Stimulated activated CD8-positive, alpha-beta memory T cell treated with anti-CD3 and anti-CD28 coated beads, Interleukin-2, amount 100 ng/mL, for 1 hour (primary cell): Measurements from ENCODE around the gene CCDC146.

Source experiments
- DNase-seq, 2 donors: peaks; one replicate each; pipeline ENCODE4 v3.0.0-alpha.2; 2020; ENCODE audit warnings: low read depth in 2 of 2

CCDC146 gene

DNA sequence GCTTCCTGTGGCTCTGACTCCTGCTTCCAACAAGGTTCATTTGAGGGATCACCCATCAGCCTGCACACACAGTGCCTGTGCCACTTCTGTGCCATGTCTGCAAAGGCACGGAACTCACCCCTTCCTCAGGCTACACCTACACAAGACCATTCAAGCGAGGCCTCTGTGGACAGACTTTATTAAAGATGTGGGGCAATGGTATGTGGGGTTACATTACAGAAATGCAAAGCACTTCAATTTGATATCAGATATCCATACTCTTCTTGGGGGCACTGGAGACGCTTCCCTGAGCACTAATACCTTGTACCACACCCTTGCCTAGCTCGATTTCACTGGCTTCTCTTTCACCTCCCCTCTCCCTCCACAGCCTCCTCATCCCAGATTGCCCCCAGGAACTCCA, 161.6 kb downstream of the CCDC146 start:
- no peak for DNase-seq

DNA sequence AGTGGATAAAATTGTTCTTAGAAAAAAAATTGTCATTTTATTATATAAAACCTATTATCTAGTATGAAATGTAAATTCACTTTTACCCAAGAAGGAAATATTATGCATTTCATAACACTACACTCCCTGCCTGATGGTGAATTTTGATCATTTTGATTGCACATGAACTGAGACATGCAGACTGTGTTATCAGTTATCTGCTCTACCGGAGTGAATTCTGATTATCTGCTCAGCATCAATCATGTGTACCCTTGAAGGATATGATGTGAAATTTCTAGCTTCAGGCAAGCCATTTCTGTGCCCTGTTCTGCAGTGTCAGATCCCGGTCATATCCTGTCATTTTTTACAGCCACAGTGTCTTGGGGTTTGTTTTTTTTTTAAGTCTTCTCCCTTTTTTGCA, 162.2 kb downstream of the CCDC146 start:
- no peak for DNase-seq

DNA sequence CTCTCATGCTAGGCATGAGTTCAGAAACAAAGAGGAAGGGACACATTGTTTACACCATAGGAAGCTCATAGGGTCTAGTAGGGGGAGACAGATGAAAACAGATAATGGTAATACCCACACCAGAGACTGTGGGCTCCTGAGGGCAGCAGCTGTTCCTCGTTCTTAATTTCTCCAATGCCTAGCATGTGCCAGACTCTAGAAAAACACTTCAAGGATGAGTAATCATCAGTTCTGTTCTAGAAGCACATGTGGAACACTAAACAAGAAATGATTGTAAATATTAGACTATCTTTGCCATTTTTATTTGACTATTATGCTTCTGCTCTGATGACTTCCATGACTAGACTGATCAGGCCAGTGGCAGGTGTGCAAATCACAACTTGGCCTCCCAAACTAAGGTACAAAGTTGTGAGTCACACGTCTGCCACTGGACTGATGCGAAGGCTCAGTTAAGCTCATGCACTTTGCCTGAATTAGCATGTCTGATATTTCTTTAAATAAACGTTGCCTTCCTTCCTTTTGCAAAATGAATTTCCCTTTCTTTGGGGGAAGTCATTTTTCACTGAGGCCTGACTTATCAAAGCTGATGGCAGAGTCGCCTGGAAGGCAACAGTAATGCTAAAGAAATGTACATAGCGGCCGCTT, 166.4 kb downstream of the CCDC146 start:
- DNase-seq = no peak

DNA sequence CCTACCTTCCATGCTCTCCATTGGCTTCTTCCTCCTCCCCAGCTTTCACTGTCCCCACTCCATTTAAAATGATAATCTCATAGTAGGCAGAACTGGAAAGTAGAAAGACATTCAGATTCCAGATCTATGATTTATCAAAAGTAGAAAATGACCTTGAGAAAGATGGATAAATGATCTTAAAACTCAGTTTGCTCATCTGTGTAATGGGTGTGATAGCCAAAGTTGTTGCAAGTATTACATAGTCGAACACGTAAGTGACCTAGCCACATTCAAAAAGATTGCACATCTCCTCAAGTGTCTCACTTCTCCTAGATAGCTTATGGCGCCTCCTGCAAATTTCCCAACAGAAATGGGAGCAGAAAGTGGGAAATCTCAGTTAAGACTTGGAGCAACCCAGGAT, 167.0 kb downstream of the CCDC146 start:
- no peak for DNase-seq

DNA sequence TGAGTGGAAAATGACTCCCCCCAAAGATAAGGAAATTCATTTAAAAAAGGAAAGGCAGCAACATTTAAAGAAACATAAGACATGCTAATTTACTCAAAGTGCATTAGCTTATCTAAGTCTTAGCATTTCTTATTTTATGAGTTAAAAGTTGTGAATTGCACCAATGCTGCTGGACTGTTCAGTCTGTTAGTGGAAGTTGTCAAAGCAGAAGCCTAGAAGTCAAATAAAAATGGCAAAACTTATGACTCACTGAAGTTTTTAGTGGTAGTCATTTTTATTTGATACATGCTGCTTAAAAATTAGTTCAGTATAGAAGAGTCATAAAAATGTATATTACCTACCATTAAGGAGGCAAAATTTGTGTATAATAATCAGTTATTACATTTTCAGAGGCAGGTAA, 168.0 kb downstream of the CCDC146 start:
- DNase-seq = no peak

DNA sequence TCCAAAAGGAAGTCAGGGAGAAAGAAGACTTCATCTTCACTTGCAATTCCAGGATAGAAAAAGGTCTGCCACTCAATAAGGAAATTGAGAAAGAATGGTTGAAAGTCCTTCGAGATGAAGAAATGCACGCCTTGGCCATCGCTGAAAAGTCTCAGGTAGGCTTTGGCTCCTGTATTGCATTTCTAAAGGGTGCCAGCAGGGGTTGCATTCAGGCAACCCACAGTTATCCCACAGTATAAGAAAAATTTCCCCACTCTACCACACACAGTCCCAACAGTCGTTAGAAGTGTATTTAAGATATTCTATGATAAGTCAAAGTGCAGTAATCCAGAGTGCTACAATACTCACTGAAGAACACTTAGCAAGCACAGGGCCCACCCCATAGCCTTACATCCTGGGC, 170.6 kb downstream of the CCDC146 start:
- DNase-seq = no peak

DNA sequence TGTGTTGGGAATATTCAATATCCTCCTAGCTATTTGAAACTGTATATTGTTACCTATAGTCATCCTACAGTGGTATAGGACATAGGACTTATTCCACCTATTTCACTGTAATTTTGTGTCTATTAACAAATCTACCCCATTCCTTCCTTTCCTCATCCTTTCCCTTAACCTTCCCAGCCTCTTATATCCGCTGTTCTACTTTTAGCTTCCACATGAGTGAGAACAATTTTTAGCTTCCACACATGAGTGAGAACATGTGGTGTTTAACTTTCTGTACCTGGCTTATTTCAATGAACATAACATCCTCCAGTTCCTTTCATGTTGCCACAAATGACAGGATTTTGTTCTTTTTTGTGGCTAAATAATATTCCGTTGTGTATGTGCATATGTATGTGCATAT, 173.1 kb downstream of the CCDC146 start:
- no peak for DNase-seq

DNA sequence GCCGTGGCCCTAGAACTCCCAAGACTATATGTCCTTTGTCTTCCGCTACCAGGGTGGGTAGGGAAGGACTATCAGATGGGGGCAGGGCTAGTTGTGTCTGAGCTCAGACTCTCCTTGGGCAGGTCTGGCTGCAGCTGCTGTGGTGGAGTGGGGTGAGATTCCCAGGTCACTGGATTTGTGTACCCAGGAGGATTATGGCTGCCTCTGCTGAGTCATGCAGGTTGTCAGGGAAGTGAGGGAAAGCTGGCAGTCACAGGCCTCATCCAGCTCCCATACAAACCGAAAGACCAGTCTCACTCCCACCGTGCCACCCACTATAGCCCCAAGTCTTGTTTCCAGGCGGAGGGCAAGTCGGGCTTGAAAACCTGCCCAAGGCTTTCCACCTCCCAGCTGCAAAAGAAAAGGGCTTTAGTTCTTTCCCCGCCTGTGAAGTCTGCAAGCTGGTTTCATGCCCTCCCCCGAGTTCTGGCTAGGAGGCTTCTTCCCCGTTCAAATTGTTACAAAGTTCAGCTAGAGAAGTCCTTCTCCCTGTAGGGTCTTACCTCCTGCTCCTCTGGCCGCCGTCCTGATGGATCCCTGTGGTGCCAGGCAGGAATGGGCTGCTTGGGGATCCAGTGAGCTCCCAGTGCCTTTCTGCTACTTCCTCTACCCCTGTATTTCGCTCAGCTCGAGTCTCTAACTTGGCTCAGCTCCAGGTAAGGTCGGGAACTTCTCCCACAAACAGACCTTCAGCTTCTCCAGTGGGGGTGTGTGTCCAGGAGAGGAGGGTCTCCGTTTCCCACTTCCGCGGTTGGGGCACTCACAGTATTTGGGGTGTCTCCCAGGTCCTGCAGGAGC, 184.0 kb downstream of the CCDC146 start:
- DNase-seq = no peak

DNA sequence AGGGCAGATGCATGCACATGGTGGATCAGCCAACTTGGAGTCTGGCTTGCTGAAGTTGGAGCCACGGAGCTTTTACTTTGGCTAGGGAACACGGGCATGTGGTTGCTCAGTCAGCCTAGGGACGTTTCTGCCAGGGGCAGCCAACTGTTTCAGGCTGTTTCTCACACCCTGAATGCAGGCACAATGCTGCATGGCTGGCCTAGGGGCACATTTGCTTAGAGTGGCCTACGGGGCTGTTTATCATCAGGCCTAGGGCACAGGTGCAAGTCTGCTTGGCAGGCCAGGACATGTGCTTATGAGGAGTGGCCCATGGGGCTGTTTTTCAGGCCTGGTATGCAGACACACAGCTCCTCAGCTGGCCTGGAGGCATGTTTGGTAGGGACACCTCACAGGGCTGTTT, 186.4 kb downstream of the CCDC146 start:
- DNase-seq = no peak

DNA sequence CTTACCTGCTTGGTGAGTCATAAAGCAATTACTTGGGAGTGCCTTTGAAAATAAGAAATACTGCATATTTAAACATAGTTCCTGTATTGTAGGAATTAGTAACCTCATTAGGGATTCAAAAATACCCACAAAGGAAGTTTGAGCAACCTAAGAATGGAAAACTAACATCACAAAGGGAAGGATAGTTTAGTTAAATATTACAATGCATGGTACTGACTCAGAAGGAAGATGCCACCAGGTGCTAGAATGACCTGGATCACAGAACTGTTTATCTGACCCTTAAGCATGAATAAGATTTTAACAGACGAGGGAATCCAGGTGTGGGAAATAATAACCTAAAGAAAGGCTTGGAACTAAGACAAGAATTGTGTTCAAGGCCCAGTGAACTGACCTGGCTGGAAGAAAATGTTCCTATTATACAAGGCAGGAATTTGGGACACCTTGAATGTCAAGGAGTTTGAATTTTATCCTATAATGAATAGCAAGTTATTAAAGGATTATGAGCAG, 187.4 kb downstream of the CCDC146 start:
- no peak for DNase-seq

DNA sequence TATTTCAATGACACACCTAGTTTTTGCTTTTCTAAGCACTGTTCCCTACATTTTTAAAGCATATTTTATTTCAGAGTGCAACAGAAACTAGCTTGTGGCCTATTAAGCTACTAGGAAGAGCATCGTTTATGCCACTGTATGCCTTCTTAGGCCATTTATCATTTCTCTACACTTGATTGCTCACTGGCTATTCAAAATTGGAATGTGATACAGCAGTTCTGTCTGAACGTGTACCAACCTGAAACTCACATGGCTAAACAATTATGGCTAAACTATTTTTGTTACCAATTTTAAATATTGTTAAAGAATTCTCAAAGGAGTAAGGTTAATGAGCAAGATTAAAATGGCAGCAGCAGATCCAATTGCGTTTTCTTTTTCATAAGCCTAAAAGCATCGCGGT, 188.6 kb downstream of the CCDC146 start:
- no peak for DNase-seq

DNA sequence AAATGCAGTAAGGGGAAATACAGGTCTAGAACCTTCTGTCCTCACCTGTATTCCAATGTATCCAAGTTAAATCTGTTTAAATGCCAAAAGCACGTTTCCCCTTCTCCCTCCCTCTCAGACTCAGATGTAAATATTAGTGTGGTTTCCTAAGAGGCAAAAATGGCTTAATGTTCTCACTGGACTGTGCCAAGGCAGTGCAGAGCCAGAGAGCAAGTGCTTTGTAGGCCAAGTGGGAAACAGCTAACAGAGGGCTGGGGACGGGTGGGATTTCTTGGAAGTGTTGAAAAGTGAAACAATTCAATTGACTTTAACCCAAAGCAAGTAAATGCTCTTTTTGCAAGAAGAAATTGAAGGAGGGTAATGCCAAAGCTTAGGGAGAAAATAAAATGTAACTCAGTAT, 190.7 kb downstream of the CCDC146 start:
- DNase-seq = no peak

DNA sequence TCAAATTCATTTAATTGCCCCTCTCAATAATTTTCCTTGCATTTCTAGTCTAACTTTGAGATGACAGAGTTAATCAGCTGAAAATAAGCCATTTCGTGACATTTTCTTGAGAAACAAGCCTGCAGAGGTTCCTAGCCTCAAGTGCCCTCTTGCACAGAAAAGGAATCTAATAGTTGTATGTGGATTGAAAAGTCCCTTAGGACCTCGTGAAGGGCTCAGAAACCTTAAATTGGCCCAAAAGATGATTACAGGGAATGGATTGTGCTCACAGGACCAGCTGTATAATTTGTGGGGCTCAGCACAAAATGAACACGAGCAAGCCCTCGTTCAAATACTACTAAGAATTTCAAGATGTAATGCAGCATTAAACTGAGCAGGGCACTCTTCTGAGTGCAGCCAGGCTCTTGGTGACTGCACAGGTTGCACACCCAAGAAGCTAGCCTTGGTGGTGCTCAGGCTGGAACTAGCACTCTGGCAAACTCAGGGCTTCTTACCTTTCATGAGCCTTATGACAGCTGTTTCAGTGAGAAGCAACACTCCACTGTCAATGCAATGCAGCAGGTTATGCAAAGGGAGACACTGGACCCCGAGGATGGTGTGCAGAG, 191.6 kb downstream of the CCDC146 start:
- no peak for DNase-seq

DNA sequence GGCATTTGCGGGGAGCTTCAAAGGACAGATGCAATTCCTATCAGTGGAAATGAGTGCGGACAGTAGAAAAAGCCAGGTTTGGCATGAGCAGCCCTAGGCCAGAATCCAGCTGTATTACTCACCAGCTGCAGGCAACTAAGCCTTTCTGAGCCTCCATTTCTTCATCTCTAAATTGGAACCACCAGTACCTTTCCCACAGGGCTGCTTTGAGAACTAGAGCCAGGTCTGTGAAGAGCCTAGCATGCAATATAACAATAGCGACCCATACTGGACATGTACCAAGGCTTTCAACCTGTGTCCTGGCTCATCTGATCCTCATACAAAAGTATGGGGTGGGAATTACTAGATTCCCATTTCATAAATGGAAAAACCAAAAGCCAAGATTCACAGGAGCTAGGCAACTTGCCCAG, 192.8 kb downstream of the CCDC146 start:
- no peak for DNase-seq

DNA sequence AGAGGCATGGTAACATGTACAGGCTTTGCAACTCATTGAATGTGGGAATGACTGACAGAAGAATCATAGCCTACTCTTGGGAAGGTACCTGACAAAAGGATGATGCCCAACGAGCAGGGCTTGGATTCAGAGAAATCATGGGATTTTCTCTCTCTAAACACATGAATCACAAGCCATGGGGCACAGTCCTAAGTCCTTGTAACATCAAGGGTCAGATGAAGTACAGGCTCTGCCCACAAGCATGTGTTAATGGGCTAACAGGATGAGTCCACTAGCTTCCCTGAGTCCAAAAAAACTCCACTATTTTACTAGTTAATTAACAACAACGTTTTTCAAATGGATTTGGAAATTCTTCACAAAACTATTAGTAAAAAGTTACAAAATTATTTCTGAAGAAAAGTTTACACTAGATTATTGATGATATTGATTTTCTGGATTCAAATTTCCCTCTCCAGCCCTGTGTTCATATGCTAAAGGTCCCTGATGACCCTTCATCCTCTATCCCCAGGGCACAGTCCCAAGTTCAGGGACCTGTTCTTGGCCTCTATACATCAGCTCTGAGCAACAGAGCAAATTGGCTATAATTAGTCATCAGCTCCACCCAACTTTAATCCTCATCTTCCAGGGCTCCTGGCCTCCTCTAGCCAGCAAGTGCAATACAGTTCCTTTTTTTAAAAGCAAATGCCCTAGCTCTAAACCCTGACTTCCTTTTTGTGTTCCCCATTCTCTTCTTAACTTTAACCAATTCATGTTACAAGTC, 194.0 kb downstream of the CCDC146 start:
- no peak for DNase-seq

DNA sequence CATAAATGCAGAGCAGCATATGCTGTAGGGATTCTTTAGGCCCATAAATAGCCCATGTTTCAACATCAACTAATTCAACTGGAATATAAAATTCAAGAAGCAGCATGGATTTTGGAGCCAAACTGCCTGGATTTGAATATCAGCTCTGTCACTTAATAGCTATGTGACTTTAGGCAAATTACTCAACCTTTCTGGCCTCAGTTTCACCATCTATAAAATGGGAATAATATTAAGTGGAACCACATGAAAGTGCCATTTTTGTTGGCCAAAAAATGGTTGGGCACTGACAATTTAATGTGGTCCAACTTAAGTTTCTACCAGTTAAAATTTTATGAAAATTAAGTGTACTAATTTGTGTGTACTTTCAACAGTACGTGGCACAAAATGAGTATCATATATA, 195.6 kb downstream of the CCDC146 start:
- no peak for DNase-seq

DNA sequence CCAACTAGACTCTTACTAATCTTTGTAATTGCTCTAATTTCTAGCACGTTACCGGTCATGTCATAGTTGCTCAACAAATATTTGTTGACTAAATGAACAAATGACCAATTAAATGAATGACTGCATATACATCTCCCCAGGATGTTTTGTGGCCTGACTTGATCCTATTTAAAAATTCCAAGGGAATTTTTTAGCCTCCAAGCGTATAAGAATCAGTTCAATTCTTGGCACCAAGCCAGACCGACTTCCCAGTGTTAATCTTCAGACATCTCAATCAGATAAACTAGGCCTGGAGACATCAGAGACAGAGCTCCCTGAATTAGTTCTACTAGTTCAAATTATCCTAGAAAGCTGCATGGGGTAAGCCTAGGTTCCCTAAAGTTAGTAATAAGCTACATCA, 197.7 kb downstream of the CCDC146 start:
- no peak for DNase-seq

DNA sequence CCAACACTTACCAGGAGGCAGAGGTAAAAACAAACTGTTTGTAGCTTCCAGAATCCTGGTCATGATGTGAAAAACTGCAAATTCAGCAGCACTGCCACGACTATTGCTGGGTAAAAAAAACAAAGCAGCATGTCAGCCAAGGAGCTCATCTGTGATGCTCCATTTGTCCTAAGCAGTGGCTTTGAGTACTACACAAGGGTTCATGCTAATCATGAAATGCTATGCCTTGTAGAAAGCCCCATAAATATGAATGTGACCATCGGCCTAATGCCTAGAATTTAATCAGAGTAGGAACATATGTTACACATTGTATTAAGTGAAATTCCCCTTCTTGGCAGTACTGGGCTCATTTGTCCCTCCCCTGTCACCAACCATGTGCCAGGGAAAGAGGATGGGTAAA, 198.3 kb downstream of the CCDC146 start:
- no peak for DNase-seq

DNA sequence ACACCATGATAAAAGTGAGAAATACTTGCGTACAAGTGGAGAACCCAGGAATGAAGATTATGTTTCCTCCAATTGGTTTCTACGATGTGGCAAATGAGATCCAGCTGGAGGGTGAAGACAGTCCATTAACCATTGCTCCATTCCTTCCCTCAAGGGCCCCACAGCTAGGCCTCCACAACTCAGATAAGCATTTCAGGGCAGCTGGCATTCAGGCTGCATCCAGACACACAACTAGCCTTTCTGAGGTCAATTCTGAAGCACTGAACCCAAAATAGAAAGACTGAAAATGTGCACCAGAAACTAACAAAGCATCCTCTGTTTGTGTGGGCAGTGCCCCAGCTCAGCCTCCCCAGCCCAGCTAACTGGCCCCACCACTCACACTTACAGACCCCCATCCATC, 198.9 kb downstream of the CCDC146 start:
- DNase-seq = no peak

DNA sequence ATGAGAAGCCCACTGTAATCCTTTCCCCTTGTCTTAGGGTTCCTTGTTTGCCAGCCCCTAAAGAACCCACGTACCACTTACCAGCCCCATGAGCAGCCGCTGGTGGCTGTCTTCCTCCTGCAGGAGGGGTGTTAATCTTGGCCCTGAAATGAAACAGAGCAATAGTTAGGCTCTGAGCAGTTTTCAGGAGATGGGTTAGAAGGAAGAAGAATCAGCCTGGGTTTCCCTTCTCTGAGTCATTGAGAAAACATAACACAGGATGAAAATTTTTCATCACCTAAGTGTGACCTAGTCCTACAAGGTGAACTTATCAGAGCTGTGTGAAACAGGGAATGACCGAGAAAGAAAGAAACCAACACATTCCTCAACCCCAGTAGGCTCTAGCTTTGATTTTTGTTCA, 203.7 kb downstream of the CCDC146 start:
- DNase-seq = no peak

DNA sequence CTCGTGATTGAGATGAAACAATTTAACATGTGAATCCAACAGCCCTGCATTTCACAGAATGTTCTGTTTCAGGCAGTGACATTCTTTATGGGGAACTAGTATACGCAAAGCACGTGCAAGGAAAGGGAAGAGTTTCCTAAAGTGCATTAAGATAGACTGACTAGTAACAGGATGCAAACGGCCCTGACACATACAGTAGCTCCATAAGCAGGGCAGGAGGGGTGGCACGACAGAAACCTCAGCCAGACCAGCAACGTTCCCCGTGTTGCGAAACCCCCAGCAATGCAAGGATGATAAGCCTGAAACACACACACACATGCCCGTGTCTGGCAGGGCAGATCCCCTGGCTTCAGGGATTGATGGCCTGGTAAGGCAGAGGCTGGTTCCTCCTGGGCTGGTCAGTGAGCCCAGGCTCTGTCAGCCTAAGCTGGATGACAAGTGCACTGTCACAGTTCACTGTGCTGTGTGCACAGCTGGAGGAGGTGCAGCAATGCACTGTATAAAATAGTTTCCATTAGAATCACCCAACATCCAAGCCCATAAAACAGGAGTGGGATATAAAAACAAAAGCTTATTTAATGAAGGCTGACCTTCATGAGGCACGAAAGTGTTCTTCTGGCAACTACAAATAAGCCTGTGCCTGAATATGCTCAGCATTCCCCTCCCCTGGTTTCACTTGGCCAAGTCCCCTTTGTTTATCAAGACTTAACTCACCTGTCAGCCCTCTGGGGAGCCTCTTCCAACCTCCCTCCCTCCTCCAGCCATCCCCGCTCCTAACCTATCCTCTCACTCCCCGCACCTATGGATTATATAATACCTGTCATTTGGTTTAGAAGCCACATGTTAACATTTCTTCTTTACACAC, 204.9 kb downstream of the CCDC146 start:
- no peak for DNase-seq
